Activated B cell treated with CpG ODN at 0.5 μM for 24 hours (primary cell): ENCODE data around the gene PPL. TPM values are rescaled to one million over a fixed set of nuclear protein-coding genes. Genes with fewer than 3 reads are reported as not detected.

Experiments used
- ATAC-seq: fragments of 200-7000 bp; cut with Tn5 transposase; one replicate; pipeline ENCODE4 v1.10.0; 2021; ENCODE audit warnings: low read depth, mild to moderate bottlenecking, moderate library complexity
- CTCF ChIA-PET: fragments of 350-600 bp; sonication (Branson Sonifier 250); formaldehyde crosslinking; loops from one replicate; lab custom pipeline; 2021; ENCODE audit warnings: antibody characterized with exemption; lab: Charles Lee
- POLR2A ChIA-PET: fragments of 350-600 bp; sonication (Branson Sonifier 250); formaldehyde crosslinking; loops from one replicate; lab custom pipeline; 2021; ENCODE audit warnings: antibody characterized with exemption; lab: Charles Lee
- DNase-seq: peaks from one replicate; pipeline ENCODE4 v3.0.0; 2022
- H3K27ac Mint-ChIP-seq: one replicate; pipeline ENCODE4 v1.8.0; 2020; ENCODE audit warnings: mixed read lengths
- H3K27me3 Mint-ChIP-seq: one replicate; pipeline ENCODE4 v1.8.0; 2021; ENCODE audit warnings: mixed read lengths
- H3K36me3 Mint-ChIP-seq: one replicate; pipeline ENCODE4 v1.8.0; 2021; ENCODE audit warnings: low read depth, mixed read lengths
- H3K4me1 Mint-ChIP-seq: one replicate; pipeline ENCODE4 v1.8.0; 2021; ENCODE audit warnings: mixed read lengths
- H3K4me3 Mint-ChIP-seq: one replicate; pipeline ENCODE4 v1.8.0; 2020; ENCODE audit warnings: mild to moderate bottlenecking, mixed read lengths
- H3K9me3 Mint-ChIP-seq: one replicate; pipeline ENCODE4 v1.8.0; 2020; ENCODE audit warnings: mixed read lengths
- intact Hi-C: fragments of 100-400 bp; cut with micrococcal nuclease; formaldehyde crosslinking; loops from one replicate; pipeline ENCODE4 v1.15.1; 2024
- total RNA-seq: library from RNA; stranded (reverse); gene quantifications from 2 replicates; pipeline ENCODE4 v1.2.3, GENCODE V29; 2022
- TF ChIP-seq, protein P1 (sequence below): fragments of 200-600 bp; IDR thresholded peaks from one replicate; pipeline ENCODE4 v1.8.0; 2022; ENCODE audit warnings: antibody characterized with exemption, mild to moderate bottlenecking

The PPL gene
- total RNA-seq, 1 donor from 2014 or later: 0.04 TPM

DNA sequence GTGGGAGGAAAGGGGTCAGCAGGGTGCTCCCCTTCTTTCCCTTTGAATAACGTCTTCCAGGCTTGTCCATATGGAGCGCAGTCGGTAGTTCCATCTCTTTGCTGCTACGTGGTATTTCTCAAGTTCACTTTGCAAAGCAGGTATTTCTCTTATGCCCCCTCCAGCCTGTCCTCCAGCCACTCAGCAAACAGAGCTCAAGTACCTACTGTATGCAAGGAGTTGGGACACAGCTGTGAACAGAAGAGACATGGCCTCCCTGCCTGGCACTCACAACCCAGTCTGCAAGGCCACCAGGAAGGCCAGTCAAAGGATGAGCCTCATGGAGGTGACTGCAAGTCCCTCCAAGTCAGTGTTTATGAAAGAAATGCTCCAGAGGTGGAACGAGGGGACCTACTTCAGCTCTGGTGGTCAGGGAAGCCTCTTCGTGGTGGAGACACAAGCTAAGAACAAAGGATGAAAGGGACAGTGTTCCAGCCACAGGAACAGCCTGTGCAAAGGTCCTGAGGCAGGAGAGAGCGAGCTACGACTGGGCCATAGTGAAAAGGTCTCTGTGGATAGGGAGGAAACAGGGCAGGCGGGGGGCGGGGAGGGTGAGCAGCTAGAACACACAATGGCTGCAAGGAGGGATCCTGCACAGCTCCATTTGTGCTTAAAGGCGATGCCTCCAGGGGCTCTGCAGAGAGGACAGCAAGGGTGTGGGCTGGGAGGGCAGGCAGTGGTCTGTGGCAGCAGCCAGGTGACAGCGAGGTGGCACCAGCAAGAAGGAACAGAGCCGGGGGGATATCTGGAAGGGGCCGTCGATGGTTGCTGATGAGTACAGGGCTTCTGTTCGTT, 32.6 kb downstream of the PPL start:
- Mint-ChIP-seq H3K36me3 (no peaks in the 10 kb centered on the region), H3K4me1 (no peaks in the 10 kb centered on the region), H3K27me3 (peaks cover 15% of the 10 kb centered on the region), H3K27ac (no peak overlapping the region), H3K4me3 (no peak overlapping the region), H3K9me3 (no peaks in the 10 kb centered on the region)
- TF ChIP-seq, protein P1, sequence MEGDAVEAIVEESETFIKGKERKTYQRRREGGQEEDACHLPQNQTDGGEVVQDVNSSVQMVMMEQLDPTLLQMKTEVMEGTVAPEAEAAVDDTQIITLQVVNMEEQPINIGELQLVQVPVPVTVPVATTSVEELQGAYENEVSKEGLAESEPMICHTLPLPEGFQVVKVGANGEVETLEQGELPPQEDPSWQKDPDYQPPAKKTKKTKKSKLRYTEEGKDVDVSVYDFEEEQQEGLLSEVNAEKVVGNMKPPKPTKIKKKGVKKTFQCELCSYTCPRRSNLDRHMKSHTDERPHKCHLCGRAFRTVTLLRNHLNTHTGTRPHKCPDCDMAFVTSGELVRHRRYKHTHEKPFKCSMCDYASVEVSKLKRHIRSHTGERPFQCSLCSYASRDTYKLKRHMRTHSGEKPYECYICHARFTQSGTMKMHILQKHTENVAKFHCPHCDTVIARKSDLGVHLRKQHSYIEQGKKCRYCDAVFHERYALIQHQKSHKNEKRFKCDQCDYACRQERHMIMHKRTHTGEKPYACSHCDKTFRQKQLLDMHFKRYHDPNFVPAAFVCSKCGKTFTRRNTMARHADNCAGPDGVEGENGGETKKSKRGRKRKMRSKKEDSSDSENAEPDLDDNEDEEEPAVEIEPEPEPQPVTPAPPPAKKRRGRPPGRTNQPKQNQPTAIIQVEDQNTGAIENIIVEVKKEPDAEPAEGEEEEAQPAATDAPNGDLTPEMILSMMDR: no peak
- ChIA-PET CTCF (no interaction called here), POLR2A (no interaction called here)
- no peak for DNase-seq
- no peak for ATAC-seq
- intact Hi-C loops: no loop called here

DNA sequence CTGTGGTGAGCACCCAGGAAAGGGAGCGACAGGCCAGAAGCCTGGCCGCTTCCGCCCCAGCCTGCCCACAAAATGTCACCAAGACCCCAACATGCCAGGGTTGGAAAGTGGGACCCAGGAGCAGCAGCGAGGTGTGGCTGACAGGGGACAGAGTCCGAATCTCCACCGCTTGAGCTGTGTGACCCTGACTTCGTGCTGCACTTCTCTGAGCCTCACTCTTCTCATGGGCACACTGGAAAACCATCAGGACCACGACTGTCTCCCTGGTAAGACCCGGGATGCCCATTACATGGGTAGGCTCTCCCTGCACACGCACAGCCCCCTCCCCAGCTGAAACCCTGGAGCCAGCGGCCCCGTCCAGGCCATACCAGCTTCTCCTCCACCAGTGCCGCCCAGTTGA, 34.9 kb downstream of the PPL start:
- CTCF ChIA-PET: no interaction called here
- POLR2A ChIA-PET: interaction anchor here (0.8 kb wide), 1 partner anchor 115 kb away, joined by 3 read pairs; no protein-coding TSS in a partner anchor
- Mint-ChIP-seq H3K27ac (no peak overlapping the region), H3K4me3 (no peak overlapping the region), H3K4me1 (no peaks in the 10 kb centered on the region), H3K9me3 (peaks cover 2% of the 10 kb centered on the region), H3K36me3 (no peaks in the 10 kb centered on the region), H3K27me3 (peaks cover 20% of the 10 kb centered on the region)
- TF ChIP-seq, protein P1: no peak
- ATAC-seq: no peak
- DNase-seq: no peak
- intact Hi-C loops: no loop called here

DNA sequence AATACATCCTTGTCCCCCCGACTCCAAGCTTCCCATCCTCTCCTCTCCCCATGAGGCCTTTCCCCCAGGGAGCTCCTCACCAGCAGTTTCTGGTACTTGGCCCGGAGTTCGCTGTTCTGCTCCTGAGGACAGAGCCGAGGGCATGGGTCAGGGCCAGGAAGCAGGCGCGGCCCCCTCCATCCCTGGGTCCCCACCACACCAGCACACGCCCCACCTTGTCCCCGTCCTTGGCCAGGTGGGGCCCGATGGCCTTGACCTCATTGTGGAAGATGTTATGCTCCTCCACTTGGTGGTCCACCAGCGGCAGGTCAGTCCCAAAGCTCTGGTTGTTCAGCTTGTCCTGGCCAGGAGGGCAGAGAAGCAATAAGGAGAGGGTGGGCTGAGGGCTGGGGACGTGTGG, 36.2 kb downstream of the PPL start:
- Mint-ChIP-seq H3K4me1 (no peaks in the 10 kb centered on the region), H3K4me3 (no peak overlapping the region), H3K9me3 (peaks cover 2% of the 10 kb centered on the region), H3K27ac (no peak overlapping the region), H3K36me3 (no peaks in the 10 kb centered on the region), H3K27me3 (peaks cover 22% of the 10 kb centered on the region)
- TF ChIP-seq, protein P1: no peak
- ChIA-PET CTCF (no interaction called here), POLR2A (no interaction called here)
- DNase-seq (no peak), ATAC-seq (no peak)
- intact Hi-C loops: no loop called here

DNA sequence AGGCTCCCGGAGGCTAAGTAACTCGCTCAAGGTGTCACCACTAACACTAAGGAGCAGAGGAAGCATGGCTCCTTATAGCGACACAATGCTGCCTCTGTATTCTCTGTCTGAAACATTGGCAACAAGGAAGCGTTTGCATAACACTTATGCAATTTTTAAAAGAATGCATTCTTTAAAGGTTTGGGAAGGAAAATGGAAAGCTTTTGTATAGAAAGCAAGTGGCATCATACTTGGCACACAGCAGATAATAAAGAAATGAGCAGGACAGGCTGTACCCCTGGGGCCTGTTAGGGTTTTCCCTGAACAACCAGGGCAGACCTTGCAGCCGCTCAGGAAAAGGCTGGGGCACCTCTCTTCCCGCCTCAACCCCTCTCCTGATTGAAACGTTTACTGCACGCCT, 36.9 kb downstream of the PPL start:
- Mint-ChIP-seq H3K4me1 (no peaks in the 10 kb centered on the region), H3K27me3 (peaks cover 22% of the 10 kb centered on the region), H3K4me3 (no peak overlapping the region), H3K27ac (no peak overlapping the region), H3K9me3 (peaks cover 2% of the 10 kb centered on the region), H3K36me3 (no peaks in the 10 kb centered on the region)
- CTCF ChIA-PET: no interaction called here
- TF ChIP-seq, protein P1: no peak
- ATAC-seq (no peak), DNase-seq (no peak)
- intact Hi-C loops: no loop called here
- POLR2A ChIA-PET: no interaction called here

DNA sequence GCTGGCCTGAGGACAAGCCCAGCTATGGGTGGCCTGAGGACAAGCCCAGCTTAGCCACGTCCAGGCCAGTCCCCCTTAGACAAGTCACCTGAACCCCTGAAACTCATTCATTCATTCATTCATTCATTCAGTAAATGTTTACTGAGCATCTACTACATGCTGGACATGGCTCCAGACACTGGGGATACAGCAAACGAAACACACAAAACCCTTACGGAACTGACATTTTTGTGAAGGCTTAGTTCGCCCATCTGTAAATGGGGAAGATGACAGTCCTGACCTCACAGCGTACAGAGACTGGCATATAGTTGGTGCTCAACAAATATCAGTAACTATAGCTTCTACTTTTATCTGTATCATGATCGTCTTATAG, 37.5 kb downstream of the PPL start:
- Mint-ChIP-seq H3K36me3 (no peaks in the 10 kb centered on the region), H3K4me1 (no peaks in the 10 kb centered on the region), H3K4me3 (no peak overlapping the region), H3K9me3 (peaks cover 2% of the 10 kb centered on the region), H3K27me3 (peaks cover 19% of the 10 kb centered on the region), H3K27ac (no peak overlapping the region)
- CTCF ChIA-PET: no interaction called here
- ATAC-seq (no peak), DNase-seq (no peak)
- TF ChIP-seq, protein P1: no peak
- intact Hi-C loops: no loop called here
- POLR2A ChIA-PET: no interaction called here
